Activated T-helper 1 cell treated with Interleukin-2 at 50 U/mL for 16 hours (primary cell): ENCODE results near the gene HAUS7.

Source experiments
- DNase-seq: peaks from one replicate; pipeline ENCODE4 v3.0.0-alpha.2; 2020; ENCODE audit warnings: low read depth

The HAUS7 gene

GRCh38 chrX:153499341-153499740 is 29.0 kb upstream of the HAUS7 start:
- no peak for DNase-seq

GRCh38 chrX:153498453-153498852 is 28.1 kb upstream of the HAUS7 start:
- no peak for DNase-seq

GRCh38 chrX:153496590-153496959 is 26.2 kb upstream of the HAUS7 start:
- DNase-seq = no peak

GRCh38 chrX:153495903-153496589 is 25.7 kb upstream of the HAUS7 start:
- DNase-seq = no peak

- DNase-seq = no peak
Measured at GRCh38 chrX:153495362-153495751, 25.0 kb upstream of the HAUS7 start.

- no peak for DNase-seq
Measured at GRCh38 chrX:153494541-153495361, 24.4 kb upstream of the HAUS7 start, which contains the start of gene BGN. Gene BGN (plus strand): TSS chrX:153494980. CDS start chrX:153504632, 9,652 bp downstream.

GRCh38 chrX:153494061-153494460 is 23.7 kb upstream of the HAUS7 start:
- no peak for DNase-seq

GRCh38 chrX:153493085-153493484 is 22.7 kb upstream of the HAUS7 start:
- no peak for DNase-seq

- no peak for DNase-seq
Measured at GRCh38 chrX:153492543-153492942, 22.2 kb upstream of the HAUS7 start.

- DNase-seq = no peak
Measured at GRCh38 chrX:153491918-153492317, 21.5 kb upstream of the HAUS7 start.

- no peak for DNase-seq
Measured at GRCh38 chrX:153491351-153491914, 21.1 kb upstream of the HAUS7 start.

GRCh38 chrX:153490217-153490930 is 20.0 kb upstream of the HAUS7 start:
- no peak for DNase-seq

- no peak for DNase-seq
Measured at GRCh38 chrX:153488231-153488914, 18.0 kb upstream of the HAUS7 start.

- DNase-seq = no peak
Measured at GRCh38 chrX:153487590-153488071, 17.3 kb upstream of the HAUS7 start.

- DNase-seq = no peak
Measured at GRCh38 chrX:153486171-153486570, 15.8 kb upstream of the HAUS7 start.

- no peak for DNase-seq
Measured at GRCh38 chrX:153485396-153486080, 15.2 kb upstream of the HAUS7 start.

GRCh38 chrX:153482376-153483015 is 12.1 kb upstream of the HAUS7 start:
- no peak for DNase-seq

GRCh38 chrX:153481043-153481442 is 10.7 kb upstream of the HAUS7 start:
- DNase-seq = no peak

GRCh38 chrX:153478746-153479145 is 8.4 kb upstream of the HAUS7 start:
- DNase-seq = no peak

- DNase-seq = no peak
Measured at GRCh38 chrX:153477901-153478300, 7.5 kb upstream of the HAUS7 start.
